GM18517 (cell line): ENCODE data around the gene SMARCE1.
A peak's percentile ranks its signal among the peaks of the same experiment; 100 is the strongest.
"Not testable (repeated sequence)": the region's sequence is repeated elsewhere in the genome, so short reads cannot be mapped to it uniquely, and the experiment has no call there.

Experiments used
- ATAC-seq: cut with Tn5 transposase; IDR thresholded peaks from one replicate; pipeline ENCODE4 v1.9.1; 2021; ENCODE audit warnings: mild to moderate bottlenecking, moderate library complexity; ENCODE audit not compliant: unreplicated experiment

Gene SMARCE1

GRCh38 chr17:40586264-40586663 is 61.4 kb downstream of the SMARCE1 start:
- ATAC-seq, result not testable (repeated sequence)

- not testable (repeated sequence) for ATAC-seq
These were observed 62.7 kb downstream of the SMARCE1 start for GRCh38 chr17:40584950-40585349.

GRCh38 chr17:40582328-40582901 is 65.2 kb downstream of the SMARCE1 start:
- peak; percentile 89 for ATAC-seq

- no peak for ATAC-seq
These were observed 67.5 kb downstream of the SMARCE1 start for GRCh38 chr17:40580140-40580539.

GRCh38 chr17:40579471-40579870 is 68.1 kb downstream of the SMARCE1 start:
- no peak for ATAC-seq

- ATAC-seq, result peak; percentile 51
These were observed 70.0 kb downstream of the SMARCE1 start for GRCh38 chr17:40577611-40578065.

GRCh38 chr17:40576113-40576740 is 71.4 kb downstream of the SMARCE1 start:
- no peak for ATAC-seq
